HG02642 (cell line): Measurements from ENCODE around the gene PAFAH1B2.

Experiments used
- ATAC-seq: cut with Tn5 transposase; IDR thresholded peaks from one replicate; pipeline ENCODE4 v1.9.1; 2021; ENCODE audit warnings: mild to moderate bottlenecking; ENCODE audit not compliant: unreplicated experiment, poor library complexity

PAFAH1B2 gene

GRCh38 chr11:117218133-117218915 is 74.2 kb downstream of the PAFAH1B2 start:
- ATAC-seq, result no peak

GRCh38 chr11:117219001-117219400 is 74.9 kb downstream of the PAFAH1B2 start:
- no peak for ATAC-seq

- ATAC-seq, result no peak
Observed at GRCh38 chr11:117219455-117219854, 75.4 kb downstream of the PAFAH1B2 start.

- ATAC-seq, result no peak
Observed at GRCh38 chr11:117219995-117220394, 75.9 kb downstream of the PAFAH1B2 start.

GRCh38 chr11:117220568-117220967 is 76.5 kb downstream of the PAFAH1B2 start:
- ATAC-seq, result no peak

GRCh38 chr11:117220999-117221774 is 77.1 kb downstream of the PAFAH1B2 start:
- no peak for ATAC-seq

- ATAC-seq, result no peak
Observed at GRCh38 chr11:117221775-117222517, 77.9 kb downstream of the PAFAH1B2 start.

- ATAC-seq, result no peak
Observed at GRCh38 chr11:117222991-117223740, 79.1 kb downstream of the PAFAH1B2 start.

GRCh38 chr11:117223741-117224689 is 79.9 kb downstream of the PAFAH1B2 start:
- ATAC-seq, result no peak

GRCh38 chr11:117225553-117226170 is 81.6 kb downstream of the PAFAH1B2 start:
- no peak for ATAC-seq
